Activated T-helper 1 cell treated with anti-CD3 and anti-CD28 coated beads, Interleukin-2, amount 50 U/mL, for 16 hours (primary cell): Measurements from ENCODE around the gene RALGPS2.

Experiments used
- DNase-seq, 2 donors: peaks; one replicate each; pipeline ENCODE4 v3.0.0-alpha.2; 2020; ENCODE audit warnings: low read depth in 1 of 2, low spot score in 1 of 2

Gene RALGPS2

DNA sequence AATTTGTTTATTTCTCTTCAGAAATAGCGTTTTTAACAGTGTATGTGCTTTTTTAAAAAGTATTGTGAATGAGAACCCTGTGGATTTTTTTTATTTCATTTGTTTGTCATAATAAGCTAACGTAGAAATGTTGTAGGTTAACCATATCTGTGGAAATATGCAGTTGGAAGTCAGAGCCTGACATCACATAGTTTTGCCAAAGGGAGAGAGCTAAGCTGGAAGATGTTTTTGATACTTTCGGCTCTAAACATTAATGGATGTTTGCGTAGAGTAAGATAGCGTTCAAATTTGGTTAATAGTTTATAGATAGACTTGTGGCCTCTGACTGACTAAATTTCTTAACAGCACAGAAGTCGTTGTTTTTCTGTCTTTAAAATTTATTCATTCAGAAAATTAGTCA lies 193.3 kb downstream of the RALGPS2 start:
- no peak for DNase-seq

DNA sequence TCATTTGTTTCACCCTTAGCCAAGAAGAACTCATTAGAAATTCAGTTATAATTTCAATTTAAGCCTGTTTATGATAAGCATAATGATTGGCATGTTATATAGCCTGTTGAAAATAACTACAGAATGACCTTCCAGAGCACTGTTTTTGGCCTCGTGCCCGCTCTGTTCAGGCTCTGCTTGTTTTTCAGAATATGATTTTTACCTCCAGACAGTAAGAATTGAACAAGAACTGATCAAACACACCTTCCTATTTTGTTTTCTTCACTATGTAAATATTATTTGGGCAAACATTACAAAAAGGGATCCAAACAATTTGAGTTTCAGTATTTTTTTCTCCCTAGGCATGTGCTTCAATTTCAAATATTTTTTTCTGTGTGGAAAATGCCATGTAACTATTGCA lies 193.9 kb downstream of the RALGPS2 start:
- DNase-seq: no peak

DNA sequence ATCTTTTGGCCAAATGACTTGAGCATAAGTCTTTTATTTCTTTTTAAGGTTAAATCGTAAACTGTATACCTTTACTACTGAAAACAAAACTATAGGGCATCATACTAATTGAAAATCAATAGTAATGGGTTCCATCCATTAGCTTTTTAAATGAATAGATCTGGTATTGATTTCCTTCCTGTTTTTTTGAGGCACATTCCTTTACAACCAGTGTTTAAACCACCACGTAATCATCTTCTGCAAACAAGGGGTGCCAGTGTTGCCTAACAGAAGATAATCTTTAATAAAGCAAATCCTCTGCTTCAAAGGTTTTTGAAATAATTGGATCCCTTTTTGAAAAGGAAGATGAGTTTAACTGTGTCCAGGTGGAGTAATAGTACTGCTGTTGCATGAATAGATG lies 194.5 kb downstream of the RALGPS2 start:
- no peak for DNase-seq

DNA sequence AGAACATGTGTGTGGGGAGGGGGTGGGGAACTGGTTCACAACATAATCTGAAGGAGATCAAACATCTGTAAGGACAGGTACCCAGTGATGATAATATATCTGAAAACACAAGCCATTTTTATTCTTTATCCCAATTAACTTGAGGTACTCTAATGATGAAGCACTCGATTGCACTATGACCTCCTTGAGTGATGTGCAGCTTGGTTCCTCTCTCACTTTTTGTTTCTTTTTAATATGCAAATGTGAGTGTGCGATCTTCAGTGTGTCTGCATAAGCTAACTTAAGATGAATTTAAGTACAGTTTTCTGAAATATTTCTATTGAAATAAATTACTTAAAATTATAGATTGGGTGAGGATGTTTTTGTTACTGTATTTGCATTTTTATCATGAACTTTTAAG lies 196.5 kb downstream of the RALGPS2 start:
- no peak for DNase-seq

DNA sequence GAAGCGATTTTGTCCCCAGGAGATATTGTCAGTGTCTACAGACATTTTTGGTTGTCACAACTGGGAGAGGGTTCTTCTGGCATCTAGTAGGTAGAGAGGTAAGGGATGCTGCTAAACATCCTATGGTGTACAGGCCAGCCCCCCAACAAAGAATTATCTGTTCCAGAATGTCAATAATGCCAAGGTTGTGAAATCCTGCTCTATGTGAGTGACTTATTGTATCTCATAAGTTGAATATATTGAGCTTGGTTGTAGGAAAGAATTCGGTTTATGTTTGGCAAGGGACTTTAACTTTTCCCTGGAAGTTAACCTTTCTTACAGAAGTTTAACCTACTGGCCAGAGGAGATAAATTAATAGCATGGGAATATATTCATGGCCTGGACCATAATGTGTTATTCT lies 198.5 kb downstream of the RALGPS2 start:
- DNase-seq: no peak

DNA sequence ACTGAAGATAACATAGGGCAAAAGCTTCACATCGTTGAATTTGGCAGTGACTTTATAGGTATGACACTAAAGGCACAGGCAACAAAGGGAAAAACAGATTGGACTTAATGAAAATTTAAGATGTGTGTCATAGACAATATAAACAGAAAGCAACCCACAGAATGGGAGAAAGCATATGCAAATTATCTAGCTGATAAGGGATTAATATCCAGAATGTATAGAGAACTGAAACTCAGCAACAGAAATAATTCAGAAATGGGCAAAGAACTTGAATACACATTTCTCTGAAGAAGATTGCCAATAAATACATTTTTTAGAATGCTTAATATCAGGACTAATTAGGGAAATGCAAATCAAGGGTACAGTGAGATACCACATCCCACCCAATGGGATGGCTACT lies 201.0 kb downstream of the RALGPS2 start:
- no peak for DNase-seq

DNA sequence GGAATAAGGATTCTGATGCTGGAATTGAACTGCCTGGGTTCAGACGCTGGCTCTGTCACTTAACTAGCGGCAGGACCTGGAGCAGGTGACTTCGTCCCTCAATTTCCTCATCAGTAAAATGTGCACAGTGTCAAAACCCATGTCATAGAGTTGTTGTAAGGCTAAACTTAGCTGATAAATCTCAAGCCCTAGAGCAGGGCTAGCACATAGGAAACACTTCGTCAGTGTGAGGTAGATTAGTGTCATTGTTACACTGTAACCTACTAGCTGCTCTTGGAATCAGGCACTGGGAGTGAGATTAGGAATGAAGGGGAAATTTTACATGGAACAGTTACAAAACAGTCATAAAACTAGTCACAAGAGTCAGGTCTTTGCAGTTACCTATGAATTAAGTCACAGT lies 202.0 kb downstream of the RALGPS2 start:
- DNase-seq: no peak

DNA sequence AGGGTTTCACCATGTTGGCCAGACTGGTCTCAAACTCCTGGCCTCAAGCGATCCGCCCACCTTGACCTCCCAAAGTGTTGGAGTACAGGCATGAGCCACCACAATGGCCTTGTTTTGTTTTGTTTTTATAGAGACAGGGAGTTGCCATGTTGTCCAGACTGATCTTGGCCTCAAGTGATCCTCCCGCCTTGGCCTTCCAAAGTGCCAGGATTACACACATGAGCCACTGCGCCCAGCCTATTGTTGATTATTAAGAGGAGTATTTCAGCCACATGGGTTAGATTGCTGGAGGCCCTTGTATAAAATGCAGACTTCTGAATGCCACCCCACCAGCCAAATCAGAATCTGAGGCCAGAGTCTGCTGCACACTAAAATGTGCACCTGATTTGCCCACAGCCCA lies 203.0 kb downstream of the RALGPS2 start:
- DNase-seq: no peak

DNA sequence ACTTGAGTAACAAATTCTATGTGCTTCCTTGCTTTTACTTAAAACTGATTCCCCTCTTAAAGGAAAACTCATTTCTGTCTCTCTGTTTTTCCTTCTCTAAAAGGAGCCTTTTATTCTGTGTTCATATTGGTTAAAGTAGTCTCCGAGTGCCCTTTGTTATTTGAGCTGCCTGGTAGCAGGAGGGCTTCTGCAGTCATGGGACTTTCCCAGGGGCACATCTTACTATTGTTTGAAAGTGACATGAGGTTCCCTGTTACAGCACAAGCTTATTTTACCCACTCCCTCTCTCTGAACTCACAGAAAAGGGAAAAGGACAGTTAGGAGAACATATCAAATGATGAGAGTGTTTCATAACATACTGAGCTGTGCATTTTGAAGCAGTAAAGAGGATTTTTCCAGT lies 203.9 kb downstream of the RALGPS2 start:
- no peak for DNase-seq

DNA sequence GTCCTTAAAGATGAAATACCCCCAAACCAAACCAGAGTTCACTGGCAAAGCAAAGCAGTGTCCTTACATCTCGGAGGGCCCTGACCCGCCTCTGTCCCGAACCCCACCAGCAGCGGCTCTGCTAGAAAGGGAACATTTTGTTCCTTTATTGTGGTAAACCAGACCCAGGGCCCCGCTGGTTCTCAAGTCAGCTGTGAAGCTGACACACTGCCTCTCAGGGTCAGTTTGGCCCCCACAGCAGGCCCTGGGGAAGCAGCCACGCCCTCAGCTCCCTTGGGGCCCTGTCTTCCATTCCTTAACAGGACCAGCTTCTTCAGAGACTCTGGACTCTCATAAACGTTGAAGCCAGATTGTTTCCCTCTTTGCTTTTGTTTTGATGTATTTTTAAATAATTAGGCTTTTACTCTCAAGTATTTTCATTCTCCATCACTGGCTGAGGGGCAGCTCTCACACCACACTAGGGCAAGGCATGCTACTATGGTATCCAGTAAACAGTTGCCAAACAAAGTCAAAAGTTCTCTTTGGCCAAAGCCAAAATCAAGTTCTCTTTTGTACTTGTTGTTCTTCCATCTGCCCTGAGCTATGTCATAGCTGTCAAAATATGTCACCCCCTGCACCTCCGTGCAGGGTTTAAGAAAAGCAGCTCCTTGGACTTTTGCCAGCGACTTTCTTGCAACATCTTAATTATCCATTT lies 207.0 kb downstream of the RALGPS2 start:
- DNase-seq: no peak

DNA sequence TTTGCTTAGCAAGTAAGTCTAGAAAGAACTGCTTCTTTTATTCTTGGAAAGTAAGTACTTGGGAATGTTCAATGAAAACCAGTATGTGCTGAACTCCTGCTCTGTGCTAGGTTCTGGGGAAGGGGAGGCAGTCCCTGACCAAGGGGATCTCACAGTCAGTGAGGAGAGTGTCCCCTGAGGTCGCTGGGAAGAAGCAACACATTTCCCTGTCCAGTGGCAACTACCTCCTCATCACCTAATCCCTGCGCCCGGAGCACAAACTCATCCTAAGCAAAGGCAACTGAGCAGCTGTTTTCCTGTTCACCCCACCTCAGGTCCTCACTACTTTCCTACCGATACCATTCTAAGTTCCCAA lies 207.5 kb downstream of the RALGPS2 start:
- no peak for DNase-seq

DNA sequence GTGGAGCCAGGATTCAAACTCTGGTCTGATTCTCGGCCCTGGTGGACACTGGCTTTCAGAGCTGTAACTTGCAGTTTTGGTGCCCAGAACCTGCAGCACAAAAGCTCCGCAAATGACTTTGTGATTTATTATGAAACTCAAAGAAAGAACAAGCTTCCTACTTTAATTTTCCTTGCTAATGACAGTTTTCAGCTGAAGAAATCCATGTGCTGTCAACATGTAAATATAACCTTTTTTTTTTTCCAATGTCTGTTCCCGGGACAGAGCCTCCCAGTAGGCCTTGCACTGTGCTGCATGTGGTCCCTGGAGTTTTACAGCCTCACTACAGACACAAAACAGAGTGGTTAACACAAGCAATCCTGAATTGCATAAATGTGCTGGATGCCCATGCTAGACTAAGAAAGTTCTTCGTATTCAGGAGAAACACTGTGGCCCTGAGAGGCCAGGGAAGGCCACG lies 208.1 kb downstream of the RALGPS2 start:
- no peak for DNase-seq

DNA sequence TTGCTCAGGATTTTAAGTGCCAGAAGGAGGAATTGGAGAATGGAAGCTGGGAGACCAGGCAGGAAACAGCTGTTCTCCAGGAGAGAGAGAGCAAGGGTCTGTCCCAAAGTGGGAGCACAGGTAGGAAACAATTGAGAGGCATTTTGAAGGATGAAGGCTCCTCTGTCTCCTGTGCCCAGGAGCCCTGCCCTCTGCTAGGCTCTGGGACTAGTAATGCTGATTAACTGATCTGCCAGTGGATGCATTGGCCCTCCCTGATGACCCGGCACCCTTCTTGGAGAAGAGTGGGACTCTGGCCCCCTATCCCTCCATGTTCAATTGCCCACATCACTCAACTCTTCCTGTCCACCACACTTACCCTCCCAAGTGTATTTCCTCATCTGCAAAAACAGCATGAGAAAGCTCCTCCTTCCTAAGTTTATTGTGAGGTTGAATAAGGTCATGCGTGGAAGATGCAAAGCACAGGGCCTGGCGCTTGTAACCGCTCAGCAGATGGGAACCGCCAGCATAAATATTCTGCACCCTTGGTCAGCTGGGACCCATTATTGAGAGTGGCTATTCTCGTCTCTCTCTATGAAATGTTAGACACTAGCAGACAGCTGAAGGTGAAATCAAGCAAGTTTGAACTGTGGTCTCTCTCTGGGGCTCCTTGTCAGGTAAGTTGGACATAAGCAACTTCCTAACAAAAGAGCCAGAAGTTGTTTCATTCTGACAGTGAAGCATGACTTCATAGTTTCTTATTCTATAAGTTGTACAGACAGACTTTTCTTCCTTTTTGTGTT lies 208.9 kb downstream of the RALGPS2 start:
- DNase-seq: no peak

DNA sequence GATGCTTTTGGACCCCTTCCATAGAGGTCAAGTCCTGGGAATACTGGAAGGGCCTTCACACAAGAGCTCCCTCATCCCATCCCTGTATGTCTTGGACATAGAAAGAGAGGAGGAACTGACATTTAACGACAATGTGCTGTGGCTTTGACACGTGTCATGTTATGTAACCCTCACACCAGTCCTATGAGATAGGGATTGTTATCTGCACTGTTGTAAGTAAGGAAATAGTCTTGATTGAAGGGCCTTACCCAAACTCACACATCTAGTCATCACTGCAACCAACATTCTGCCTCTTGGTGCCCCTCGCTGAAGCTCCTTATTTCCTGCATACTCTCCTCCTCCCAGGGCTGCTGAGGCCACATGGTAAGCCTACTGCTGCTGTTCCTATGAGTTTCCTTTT lies 209.5 kb downstream of the RALGPS2 start:
- DNase-seq: no peak

DNA sequence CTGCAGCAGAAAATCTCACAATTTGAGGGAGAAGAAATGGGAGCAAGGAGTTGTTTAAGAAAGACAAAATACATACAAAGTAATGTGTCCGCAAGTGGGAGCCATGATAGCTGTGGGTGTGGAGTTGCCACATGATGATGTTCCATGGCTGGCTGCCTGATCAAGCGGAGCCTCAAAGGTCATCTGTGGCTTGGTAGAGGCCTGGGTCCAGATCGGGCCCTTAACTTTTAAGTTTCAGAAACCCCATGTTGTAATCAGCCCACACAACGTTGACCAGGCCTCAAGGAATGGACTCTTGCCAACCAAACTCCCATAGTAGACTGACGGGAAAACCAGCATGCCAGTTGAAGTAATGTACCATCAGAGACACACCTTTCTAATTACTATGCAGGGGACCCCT lies 210.6 kb downstream of the RALGPS2 start:
- no peak for DNase-seq

DNA sequence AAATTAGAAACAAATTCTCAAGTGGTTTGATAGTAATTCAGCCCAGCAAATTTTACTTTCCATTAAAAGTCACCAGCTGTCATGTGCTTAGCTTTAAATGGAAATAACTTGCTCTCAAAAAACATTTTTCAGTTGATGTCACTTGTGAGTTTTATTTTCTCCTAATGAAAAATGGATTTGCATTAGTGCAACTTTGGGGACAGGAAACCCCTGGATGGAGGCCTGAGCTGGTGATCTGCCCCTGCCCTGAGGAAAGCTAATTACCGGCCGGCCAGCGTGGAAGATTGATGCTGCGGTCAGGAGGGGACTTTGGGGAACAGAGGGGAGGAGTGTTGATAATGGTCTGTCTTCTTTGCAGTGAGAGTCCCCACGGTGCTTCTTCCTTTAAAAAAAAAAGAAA lies 212.7 kb downstream of the RALGPS2 start:
- DNase-seq: no peak

DNA sequence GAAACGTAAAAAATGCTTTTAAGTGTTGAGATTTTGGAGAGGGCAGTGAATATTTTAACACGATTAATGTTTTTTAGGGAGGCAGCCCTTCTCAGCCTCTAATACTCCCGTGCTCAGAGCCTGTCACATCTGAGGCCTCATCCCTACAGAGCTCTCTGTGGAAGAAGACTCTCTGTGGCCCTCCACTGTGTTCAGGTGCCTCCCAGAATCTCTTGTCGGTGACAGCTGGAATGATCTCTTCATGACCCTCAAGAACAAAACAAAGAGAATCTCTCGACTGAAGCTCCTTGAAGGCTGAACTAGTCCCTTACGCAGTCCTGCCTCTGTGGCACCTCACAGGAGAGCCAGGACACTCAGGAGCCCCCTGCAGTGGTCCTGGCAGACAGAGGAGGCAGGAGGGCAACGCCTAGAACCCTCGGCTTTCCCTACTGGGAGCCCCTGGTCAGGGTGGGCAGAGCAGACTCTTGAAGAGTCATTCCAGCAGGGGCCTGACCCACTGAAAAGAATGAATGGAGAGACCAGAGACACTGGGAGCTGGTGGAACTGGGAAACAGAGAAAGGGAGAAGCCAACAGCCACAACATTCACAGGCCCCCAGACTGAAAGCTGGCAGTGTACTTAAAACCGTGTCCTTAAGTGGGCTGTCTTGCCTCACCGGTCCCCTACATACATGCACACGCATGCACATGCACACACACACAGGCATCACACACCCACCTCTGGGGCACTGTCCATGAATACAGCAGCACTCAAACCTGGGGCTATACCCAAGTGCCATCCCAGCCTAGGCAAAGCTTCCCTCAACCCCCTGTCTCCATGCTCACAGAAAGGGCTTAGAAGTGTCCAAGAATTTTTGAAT lies 213.3 kb downstream of the RALGPS2 start:
- no peak for DNase-seq

DNA sequence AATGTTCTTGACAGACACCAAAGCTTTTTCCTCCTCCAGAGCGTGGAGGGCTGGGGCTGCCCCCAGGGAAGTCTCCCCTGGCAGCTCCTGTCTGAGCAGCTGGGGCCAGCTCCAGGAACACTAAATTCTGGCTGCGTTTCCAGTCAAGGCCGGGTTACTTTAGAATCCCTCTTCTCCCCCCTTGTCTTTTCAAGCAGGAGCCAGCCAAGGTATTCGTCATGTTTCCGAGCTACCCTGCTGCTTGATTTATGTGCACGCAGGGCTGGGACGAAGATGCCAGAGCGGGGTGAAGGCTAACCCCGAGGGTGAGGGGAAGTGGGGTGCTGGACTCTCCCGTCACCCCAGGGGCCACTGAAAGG lies 213.9 kb downstream of the RALGPS2 start:
- no peak for DNase-seq

DNA sequence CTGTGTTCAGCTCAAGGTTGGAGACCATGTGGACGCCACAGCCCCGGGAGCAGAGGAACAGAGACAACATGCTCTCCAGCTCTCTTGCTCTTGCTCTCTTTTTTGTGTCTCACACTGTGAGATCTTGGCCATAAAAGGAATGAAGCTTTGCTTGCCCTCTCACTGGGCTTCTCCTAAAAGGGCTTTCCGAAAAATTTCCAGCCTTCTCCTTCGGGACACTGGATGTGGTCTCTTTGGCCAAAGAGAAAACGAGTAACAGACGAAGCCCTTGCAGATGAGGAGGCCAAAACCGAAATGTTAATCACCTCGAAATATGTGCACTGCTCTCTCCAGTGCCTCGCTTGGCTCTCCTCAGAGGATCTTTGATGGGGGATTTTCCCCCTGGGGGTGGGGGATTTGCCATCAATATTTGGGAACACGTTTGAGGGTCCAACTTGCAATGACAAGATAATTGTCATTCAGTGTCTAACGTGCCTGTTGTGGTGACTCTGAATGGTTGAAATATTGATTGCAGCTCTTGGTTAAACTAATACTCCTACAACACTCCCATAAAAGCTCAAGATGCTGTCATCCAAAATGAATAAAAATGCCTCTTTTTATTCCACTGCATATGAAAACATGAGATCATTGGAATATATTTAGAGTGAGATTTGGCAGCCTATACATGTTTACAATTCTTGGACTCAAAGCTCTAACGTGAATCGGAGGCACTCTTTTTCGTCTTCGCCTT lies 214.5 kb downstream of the RALGPS2 start:
- no peak for DNase-seq

DNA sequence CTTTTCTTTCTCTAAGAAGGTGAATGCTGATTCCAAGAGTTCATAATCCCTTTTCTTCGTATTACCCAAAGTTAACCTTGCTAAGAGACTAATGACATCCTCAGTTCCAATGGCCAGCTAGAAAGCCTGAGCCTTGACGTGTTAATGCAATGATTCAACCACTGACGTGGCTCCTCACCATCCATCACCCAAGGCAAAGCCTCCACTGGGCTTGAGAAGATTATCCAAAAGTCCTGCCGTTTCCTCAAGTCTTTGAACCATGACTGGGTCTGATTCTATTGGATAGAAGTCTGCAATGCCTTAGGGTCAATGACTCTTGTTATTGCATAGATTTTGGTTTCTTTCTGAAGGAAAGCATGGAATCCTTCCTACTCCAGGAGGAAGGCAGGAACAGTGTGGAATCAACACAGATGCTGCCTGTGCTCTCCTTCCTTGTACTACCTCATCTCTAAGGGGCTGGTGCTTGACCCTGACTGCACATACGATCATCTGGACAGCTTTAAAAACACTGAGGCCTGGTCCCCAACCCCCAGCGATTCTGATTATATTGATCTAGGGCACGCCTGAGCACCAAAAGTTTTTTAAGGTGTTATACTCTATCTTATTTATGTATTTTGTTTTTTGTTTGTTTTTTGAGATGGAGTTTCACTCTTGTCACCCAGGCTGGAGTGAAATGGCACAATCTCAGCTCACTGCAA lies 215.2 kb downstream of the RALGPS2 start:
- no peak for DNase-seq

DNA sequence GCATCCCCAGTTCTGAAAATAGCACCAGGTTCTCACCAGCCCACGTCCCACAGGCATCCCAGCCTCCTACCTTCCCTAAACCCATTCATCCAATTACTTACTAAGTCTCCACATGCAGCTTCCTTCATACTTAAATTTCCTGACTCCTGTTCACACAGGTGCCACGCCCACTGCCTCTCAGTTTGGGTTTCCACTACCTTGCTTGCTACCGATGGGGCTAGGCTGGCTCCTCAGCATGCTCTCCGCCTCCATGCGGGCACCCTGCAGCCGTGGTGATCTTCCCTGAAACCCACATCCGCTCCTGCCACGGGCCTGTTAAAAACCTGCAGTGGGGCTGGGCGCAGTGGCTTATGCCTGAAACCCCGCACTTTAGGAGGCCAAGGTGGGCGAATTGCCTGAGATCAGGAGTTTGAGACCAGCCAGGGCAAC lies 216.2 kb downstream of the RALGPS2 start:
- DNase-seq: no peak
